ENCODE measurements around the gene SRI. TPM values are rescaled to one million over a fixed set of nuclear protein-coding genes. Genes with fewer than 3 reads are reported as not detected.

Gene SRI, protein sequence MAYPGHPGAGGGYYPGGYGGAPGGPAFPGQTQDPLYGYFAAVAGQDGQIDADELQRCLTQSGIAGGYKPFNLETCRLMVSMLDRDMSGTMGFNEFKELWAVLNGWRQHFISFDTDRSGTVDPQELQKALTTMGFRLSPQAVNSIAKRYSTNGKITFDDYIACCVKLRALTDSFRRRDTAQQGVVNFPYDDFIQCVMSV
- total RNA-seq: 116 and 156 TPM in 2 replicates

DNA sequence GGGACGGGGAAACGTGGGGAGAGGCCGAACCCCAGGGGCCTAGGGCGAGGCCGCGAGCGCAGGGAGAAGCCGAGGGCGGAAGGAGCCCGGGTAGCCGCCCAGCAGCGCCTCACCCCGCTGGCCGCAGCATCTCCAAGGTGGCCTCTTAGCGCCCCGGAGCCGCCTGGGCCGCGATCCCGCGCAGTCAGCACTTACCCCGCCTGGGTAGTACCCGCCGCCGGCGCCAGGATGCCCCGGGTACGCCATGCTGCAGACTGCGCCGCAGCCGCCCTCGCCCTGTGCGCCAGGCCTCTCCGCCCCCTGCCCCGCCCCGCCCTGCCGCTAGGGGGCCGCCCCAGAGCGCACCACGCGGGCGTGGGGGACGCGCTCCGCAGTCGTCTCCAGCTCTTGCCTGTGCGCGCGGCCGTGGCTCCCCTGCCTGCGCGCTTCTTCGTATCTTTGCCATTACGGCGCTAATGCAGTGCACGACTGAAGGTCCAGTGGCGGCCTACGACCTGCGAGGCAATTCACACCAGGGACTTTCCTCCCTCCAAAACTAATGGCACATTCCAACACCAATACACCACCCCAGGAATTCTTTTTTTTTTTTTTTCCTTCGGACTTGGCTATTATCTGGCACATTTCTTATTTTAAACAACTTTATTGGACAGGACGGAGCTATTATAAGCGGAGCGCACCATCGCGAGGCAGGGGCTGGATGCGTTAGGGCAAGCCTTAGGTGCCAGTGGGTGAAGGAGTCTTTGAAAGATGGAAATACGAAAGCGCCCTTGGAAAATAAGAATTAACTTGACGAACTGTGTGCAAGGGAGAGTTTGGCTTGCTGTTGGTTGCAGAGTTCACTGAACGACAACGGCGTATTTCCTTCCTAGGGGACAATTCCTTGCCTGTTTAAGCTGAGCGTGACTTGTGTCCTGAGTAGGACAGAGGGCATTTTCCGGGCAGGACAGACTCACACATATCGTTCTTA lies at the start of gene SRI:
Gene SRI (minus strand): TSS at position 258 of the 967 bp plus-strand sequence. CDS start 12 bp downstream, at position 246.

Other genes with a start within 250 kb of the SRI start
- under 0.01 and 0.76 TPM in 2 replicates for gene STEAP4, start 86.9 kb upstream of the SRI start, total RNA-seq